H1 (cell line): ENCODE data around the gene ITSN1. TPM values are rescaled to one million over a fixed set of nuclear protein-coding genes. Genes with fewer than 3 reads are reported as not detected.

Experiments used
- NANOG ChIP-seq: IDR thresholded peaks from 2 replicates; pipeline ENCODE4 v1.6.1; 2011; ENCODE audit warnings: low read length, low read depth, mild to moderate bottlenecking, inconsistent platforms; ENCODE audit not compliant: insufficient read depth, poor library complexity, severe bottlenecking
- RBBP5 ChIP-seq: IDR thresholded peaks from 2 replicates; pipeline ENCODE4 v1.7.1; 2012; ENCODE audit warnings: low read depth, mild to moderate bottlenecking, inconsistent platforms, low read length, moderate library complexity, borderline replicate concordance
- RNF2 ChIP-seq: fragments of 200-900, 300-1000 bp; sonication (generic); IDR thresholded peaks from 2 replicates; pipeline ENCODE4 v1.7.1; 2016; ENCODE audit warnings: borderline replicate concordance, low read depth, mild to moderate bottlenecking, antibody characterized with exemption, low read length; ENCODE audit not compliant: poor library complexity, severe bottlenecking; ENCODE audit errors: missing control alignments
- polyA plus RNA-seq, 7 experiments: library from polyadenylated mRNA; depleted of rRNA in 3 of 7; stranded (reverse) in 5 of 7; unstranded in 2 of 7; fragments of >200 nt in 5 of 7; fragments of 200-250 nt in 2 of 7; gene quantifications; 1 replicate in 5 of 7; 2 replicates in 1 of 7; 4 replicates in 1 of 7; pipeline versions ENCODE4 v1.2.1 to v1.2.3, GENCODE V29; 2011 to 2013; ENCODE audit warnings: missing spikeins in 2 of 7, mixed read lengths in 2 of 7
- total RNA-seq: library from RNA; stranded (reverse); fragmentation: NEBNext Ultra II Directional; extraction: Animal tissue kit (Norgen Biotek cat#: 25700); gene quantifications from 2 replicates; pipeline ENCODE4 v1.2.1, GENCODE V29; 2021

The ITSN1 gene
- total and polyA plus RNA-seq, 2 of the 8 experiments (the other 6 are each of a cell fraction or from before 2014, with no cell fraction given): 60.8 to 78.1 TPM

DNA sequence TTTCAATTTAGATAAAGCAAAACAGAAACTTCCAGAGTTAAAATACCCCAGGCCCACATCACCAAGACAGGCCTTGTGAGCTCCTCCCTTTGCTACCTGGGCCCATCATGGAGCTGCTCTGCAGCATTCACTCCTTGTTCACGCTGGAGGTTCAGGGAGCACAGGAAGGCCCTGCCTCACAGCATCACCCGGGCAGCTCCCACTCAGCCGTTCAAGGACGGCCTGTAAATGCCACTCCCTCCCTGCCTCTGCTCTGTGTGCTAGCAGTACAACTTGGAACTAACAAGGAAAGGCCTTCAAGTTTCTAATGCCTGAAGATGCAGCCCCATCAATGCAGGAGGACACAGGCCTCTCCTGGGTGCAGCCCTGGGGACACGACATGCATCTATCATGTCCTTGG is 261.7 kb downstream of the ITSN1 start (continued):
- TF ChIP-seq NANOG: no peak
- TF ChIP-seq RBBP5: no peak
- no peak for TF ChIP-seq RNF2
